K562 (cell line): ENCODE measurements around the gene SCARF2. TPM values are rescaled to one million over a fixed set of nuclear protein-coding genes. Genes with fewer than 3 reads are reported as not detected.

Experiments
- BHLHE40 ChIP-seq: IDR thresholded peaks from 2 replicates; pipeline ENCODE4 v1.6.1; 2011; ENCODE audit warnings: low read length, improper control_type of control experiment
- CAMTA2 ChIP-seq: fragments of 250-450 bp; sonication (Bioruptor Pico); conservative IDR thresholded peaks from 2 replicates; pipeline ENCODE4 v1.5.1; 2022
- DDX20 ChIP-seq: fragments of 450-650 bp; IDR thresholded peaks from 2 replicates; pipeline ENCODE4 v1.6.1; 2016; ENCODE audit warnings: missing genetic modification characterization, low read depth, mild to moderate bottlenecking, missing compliant biosample characterization, moderate library complexity
- ELK1 ChIP-seq: sonication (generic); formaldehyde crosslinking; IDR thresholded peaks from 2 replicates; pipeline ENCODE4 v1.8.1; 2022; ENCODE audit warnings: missing genetic modification reagents
- FOS ChIP-seq: IDR thresholded peaks from 3 replicates; pipeline ENCODE4 v1.6.1; 2011; ENCODE audit not compliant: insufficient read length; ENCODE audit errors: extremely low read depth
- POLR2B ChIP-seq: fragments of 450-650 bp; IDR thresholded peaks from 2 replicates; pipeline ENCODE4 v1.6.1; 2018; ENCODE audit warnings: low read depth; ENCODE audit not compliant: partially characterized antibody
- POLR3A ChIP-seq: IDR thresholded peaks from 2 replicates; pipeline ENCODE4 v1.6.1; 2011; ENCODE audit warnings: borderline replicate concordance, mild to moderate bottlenecking, moderate library complexity; ENCODE audit not compliant: insufficient read length, insufficient read depth; ENCODE audit errors: extremely low read depth
- SFPQ ChIP-seq: fragments of 200-400 bp; formaldehyde crosslinking; IDR thresholded peaks from 2 replicates; pipeline ENCODE4 v1.6.1; 2017; ENCODE audit warnings: mild to moderate bottlenecking, low read depth, low read length, moderate library complexity
- STAT5B ChIP-seq: fragments of 250-450 bp; sonication (Bioruptor Pico); IDR thresholded peaks from 2 replicates; pipeline ENCODE4 v1.8.0; 2021; ENCODE audit warnings: mild to moderate bottlenecking, inconsistent platforms
- TEAD1 ChIP-seq, 2 experiments: fragments of 450-650 bp in 1 of 2; sonication (generic) in 1 of 2; formaldehyde crosslinking; IDR thresholded peaks; 2 replicates each; pipeline versions ENCODE4 v1.4.0 to v1.8.0; 2020 to 2022; ENCODE audit warnings: mild to moderate bottlenecking in 2 of 2, missing genetic modification reagents in 1 of 2
- TFAM ChIP-seq: fragments of 250-450 bp; sonication (Bioruptor Pico); conservative IDR thresholded peaks from 2 replicates; pipeline ENCODE4 v1.5.0; 2021; ENCODE audit warnings: mild to moderate bottlenecking, moderate library complexity
- THAP7 ChIP-seq: fragments of 250-450 bp; sonication (Bioruptor Pico); IDR thresholded peaks from 2 replicates; pipeline ENCODE4 v1.5.0; 2021
- XRCC4 ChIP-seq: IDR thresholded peaks from one replicate; pipeline ENCODE4 v1.6.1; 2011; ENCODE audit not compliant: insufficient read depth, insufficient read length; ENCODE audit errors: extremely low read depth
- ZBTB12 ChIP-seq: fragments of 250-450 bp; sonication (Bioruptor Pico); IDR thresholded peaks from 2 replicates; pipeline ENCODE4 v1.4.0; 2020
- ZNF324 ChIP-seq: fragments of 250-450 bp; sonication (Bioruptor Pico); IDR thresholded peaks from 2 replicates; pipeline ENCODE4 v1.4.0; 2020; ENCODE audit warnings: mild to moderate bottlenecking
- ZNF398 ChIP-seq: fragments of 250-450 bp; sonication (Bioruptor Pico); IDR thresholded peaks from 2 replicates; pipeline ENCODE4 v1.8.0; 2021; ENCODE audit warnings: moderate library complexity, mild to moderate bottlenecking, inconsistent platforms
- ZNF639 ChIP-seq, 2 experiments: fragments of 200-800 bp in 1 of 2; sonication (Bioruptor generic) in 1 of 2; sonication (generic) in 1 of 2; formaldehyde crosslinking in 1 of 2; IDR thresholded peaks in 1 of 2; conservative IDR thresholded peaks in 1 of 2; 2 replicates each; pipeline versions ENCODE4 v1.5.0 to v1.6.1; 2016 to 2020; ENCODE audit warnings: missing compliant biosample characterization in 1 of 2, missing genetic modification characterization in 1 of 2, missing genetic modification reagents in 1 of 2
- ZNF764 ChIP-seq: fragments of 250-450 bp; sonication (Bioruptor Pico); IDR thresholded peaks from 2 replicates; pipeline ENCODE4 v1.4.0; 2020; ENCODE audit warnings: low read depth, mild to moderate bottlenecking, moderate library complexity
- ZNF77 ChIP-seq: fragments of 250-450 bp; sonication (Bioruptor Pico); IDR thresholded peaks from 2 replicates; pipeline ENCODE4 v1.5.0; 2020
- polyA plus RNA-seq, 8 experiments: library from polyadenylated mRNA; depleted of rRNA in 4 of 8; stranded (reverse) in 5 of 8; unstranded in 3 of 8; fragments of >200 nt; fragmentation: Nextera tagmentation in 2 of 8; fragmentation: Illumina TruSeq in 1 of 8; extraction: Ambion mirVana in 2 of 8; extraction: Trizol in 1 of 8; gene quantifications; 2 replicates each; pipeline versions ENCODE4 v1.2.1 to v1.2.3, GENCODE V29; 2011 to 2014; ENCODE audit warnings: inconsistent platforms in 1 of 8, missing spikeins in 1 of 8
- total RNA-seq, 7 experiments: library from RNA; depleted of rRNA in 6 of 7; stranded (reverse); fragments of >200 nt in 6 of 7; fragmentation: Illumina TruSeq in 2 of 7; extraction: Trizol in 2 of 7; gene quantifications; 2 replicates each; pipeline versions ENCODE4 v1.2.1 to v1.2.3, GENCODE V29; 2011 to 2021; ENCODE audit warnings: low replicate concordance in 1 of 7

SCARF2 gene
- total and polyA plus RNA-seq, 9 of the 15 experiments (the other 6 are each of a cell fraction or from before 2014, with no cell fraction given): 0.06 to 0.32 (median 0.21) TPM; not detected in 5

GRCh38 chr22:20469110-20469868, 31.7 kb upstream of the SCARF2 start (continued):
- TF ChIP-seq SFPQ (no peak), ZNF639 (CRISPR knock-in tag; conservative IDR thresholded peaks at IDR 0.05 in 1 of 2, IDR thresholded peaks at IDR 0.05 in 1 of 2) (no peak), ZNF764 (CRISPR knock-in tag) (no peak), THAP7 (CRISPR knock-in tag) (no peak), FOS (no peak), ELK1 (CRISPR knock-in tag) (no peak), ZNF324 (CRISPR knock-in tag) (no peak), TFAM (no peak), DDX20 (tag) (no peak), CAMTA2 (CRISPR knock-in tag) (no peak), ZNF398 (CRISPR knock-in tag) (no peak), XRCC4 (no peak), ZBTB12 (CRISPR knock-in tag) (no peak), BHLHE40 (no peak), POLR2B (peak; percentile 26), POLR3A (no peak), TEAD1 (CRISPR knock-in tag; IDR thresholded peaks at IDR 0.05) (no peak), STAT5B (no peak), ZNF77 (CRISPR knock-in tag) (no peak)
